Hepatocyte (in vitro differentiated cells): Measurements from ENCODE around the gene CCDC117. TPM values are rescaled to one million over a fixed set of nuclear protein-coding genes. Genes with fewer than 3 reads are reported as not detected.

Experiments used
- DNase-seq: peaks from one replicate; pipeline ENCODE4 v3.0.0-alpha.2; 2016; ENCODE audit warnings: low spot score
- H2AFZ ChIP-seq: fragments of 200-600 bp; sonication (generic); 2 replicates; pipeline ENCODE4 v1.6.0; 2016; ENCODE audit warnings: antibody characterized with exemption, mild to moderate bottlenecking
- H3K27ac ChIP-seq: fragments of 200-600 bp; sonication (generic); 2 replicates; pipeline ENCODE4 v1.5.1; 2016; ENCODE audit warnings: mild to moderate bottlenecking
- H3K27me3 ChIP-seq: fragments of 200-600 bp; sonication (generic); 2 replicates; pipeline ENCODE4 v1.6.1; 2016
- H3K36me3 ChIP-seq: fragments of 200-600 bp; sonication (generic); replicated peaks from 2 replicates; pipeline ENCODE4 v1.5.1; 2016; ENCODE audit warnings: low read depth; ENCODE audit not compliant: insufficient read depth
- H3K4me1 ChIP-seq: fragments of 200-600 bp; sonication (generic); 2 replicates; pipeline ENCODE4 v1.5.1; 2016; ENCODE audit warnings: mild to moderate bottlenecking, moderate library complexity; ENCODE audit not compliant: insufficient read depth
- H3K4me2 ChIP-seq: fragments of 200-600 bp; sonication (generic); 2 replicates; pipeline ENCODE4 v1.6.0; 2016
- H3K4me3 ChIP-seq: fragments of 200-600 bp; sonication (generic); 2 replicates; pipeline ENCODE4 v1.5.1; 2016; ENCODE audit warnings: mild to moderate bottlenecking
- H3K79me2 ChIP-seq: fragments of 200-600 bp; sonication (generic); 2 replicates; pipeline ENCODE4 v1.6.0; 2017; ENCODE audit warnings: mild to moderate bottlenecking
- H3K9me2 ChIP-seq: fragments of 200-600 bp; sonication (generic); replicated peaks from 2 replicates; pipeline ENCODE4 v1.6.0; 2017; ENCODE audit warnings: mild to moderate bottlenecking; ENCODE audit not compliant: insufficient read depth
- H3K9me3 ChIP-seq: fragments of 200-600 bp; sonication (generic); 2 replicates; pipeline ENCODE4 v1.5.1; 2016; ENCODE audit warnings: low read depth, mild to moderate bottlenecking
- H4K20me1 ChIP-seq: fragments of 200-600 bp; sonication (generic); 2 replicates; pipeline ENCODE4 v1.6.0; 2016; ENCODE audit warnings: mild to moderate bottlenecking; ENCODE audit not compliant: insufficient read depth, poor library complexity, severe bottlenecking
- CTCF ChIP-seq: fragments of 200-600 bp; sonication (generic); IDR thresholded peaks from 2 replicates; pipeline ENCODE4 v1.5.1; 2016; ENCODE audit warnings: antibody characterized with exemption, mild to moderate bottlenecking; ENCODE audit not compliant: poor library complexity
- EZH2 ChIP-seq: fragments of 200-600 bp; sonication (generic); IDR thresholded peaks from 2 replicates; pipeline ENCODE4 v1.6.1; 2016; ENCODE audit warnings: antibody characterized with exemption, mild to moderate bottlenecking, borderline replicate concordance
- EZH2phosphoT487 ChIP-seq: fragments of 200-600 bp; sonication (generic); IDR thresholded peaks from one replicate; pipeline ENCODE4 v1.6.1; 2018; ENCODE audit warnings: antibody characterized with exemption, mild to moderate bottlenecking, low read depth, moderate library complexity; ENCODE audit not compliant: unreplicated experiment, severe bottlenecking
- WGBS: methylation state at CpG from one replicate; pipeline ENCODE4 v1.1.6; 2016; ENCODE audit warnings: low lambda C conversion rate; ENCODE audit errors: missing lambda C conversion rate; 5-methylcytosine and 5-hydroxymethylcytosine counted together
- polyA plus RNA-seq: library from polyadenylated mRNA; unstranded; fragments of >200 nt; fragmentation: Nextera tagmentation; extraction: Ambion mirVana; gene quantifications from 2 replicates; pipeline ENCODE4 v1.2.1, GENCODE V29; 2016
- total RNA-seq: library from RNA; depleted of rRNA; stranded (reverse); fragments of >200 nt; gene quantifications from 2 replicates; pipeline ENCODE4 v1.2.3, GENCODE V29; 2014

The CCDC117 gene
- total and polyA plus RNA-seq, 2 experiments from 2014 or later = 16.5 to 41.7 TPM

- H3K27me3 ChIP-seq = no peaks in the 10 kb centered on the region
- H3K9me2 ChIP-seq = no peaks in the 10 kb centered on the region
- H3K4me3 ChIP-seq = no peak overlapping the region
- H3K27ac ChIP-seq = no peak overlapping the region
- DNase-seq = no peak
- H3K36me3 ChIP-seq = no peaks in the 10 kb centered on the region
- no peak overlapping the region for H3K4me2 ChIP-seq
- H4K20me1 ChIP-seq = no peaks in the 10 kb centered on the region
- peaks cover 7% of the 10 kb centered on the region for H3K4me1 ChIP-seq
- no peak overlapping the region for H2AFZ ChIP-seq
- WGBS = 95% methylated on average over 7 of the region's 7 CpGs
- H3K9me3 ChIP-seq = no peaks in the 10 kb centered on the region
- TF ChIP-seq EZH2 (no peak), CTCF (no peak), EZH2phosphoT487 (no peak)
- H3K79me2 ChIP-seq = no peaks in the 10 kb centered on the region
Measured at GRCh38 chr22:28826921-28827320, 54.4 kb downstream of the CCDC117 start.

GRCh38 chr22:28829358-28830181 lies 57.1 kb downstream of the CCDC117 start:
- DNase-seq = peak; percentile 86
- H3K4me3 ChIP-seq = no peak overlapping the region
- H2AFZ ChIP-seq = no peak overlapping the region
- H3K4me1 ChIP-seq = no peaks in the 10 kb centered on the region
- no peaks in the 10 kb centered on the region for H3K79me2 ChIP-seq
- peak overlapping the region; percentile 18 for H3K4me2 ChIP-seq
- no peaks in the 10 kb centered on the region for H4K20me1 ChIP-seq
- H3K27me3 ChIP-seq = no peaks in the 10 kb centered on the region
- no peaks in the 10 kb centered on the region for H3K36me3 ChIP-seq
- no peak overlapping the region for H3K27ac ChIP-seq
- TF ChIP-seq EZH2phosphoT487 = no peak
- peak; percentile 99 for TF ChIP-seq CTCF
- H3K9me3 ChIP-seq = no peaks in the 10 kb centered on the region
- no peaks in the 10 kb centered on the region for H3K9me2 ChIP-seq
- 37% methylated on average over 12 of the region's 12 CpGs for WGBS

- H3K27me3 ChIP-seq = no peaks in the 10 kb centered on the region
- WGBS = 82% methylated on average over 3 of the region's 3 CpGs
- H3K36me3 ChIP-seq = no peaks in the 10 kb centered on the region
- no peak overlapping the region for H3K4me2 ChIP-seq
- H3K4me1 ChIP-seq = no peaks in the 10 kb centered on the region
- no peak overlapping the region for H2AFZ ChIP-seq
- H4K20me1 ChIP-seq = no peaks in the 10 kb centered on the region
- no peaks in the 10 kb centered on the region for H3K9me3 ChIP-seq
- no peak overlapping the region for H3K27ac ChIP-seq
- H3K79me2 ChIP-seq = no peaks in the 10 kb centered on the region
- no peaks in the 10 kb centered on the region for H3K9me2 ChIP-seq
- DNase-seq = no peak
- no peak overlapping the region for H3K4me3 ChIP-seq
- TF ChIP-seq EZH2 (no peak), EZH2phosphoT487 (no peak), CTCF (no peak)
Measured at GRCh38 chr22:28830441-28830840, 57.9 kb downstream of the CCDC117 start.
